Measurements from ENCODE around the gene BSN.

The BSN gene

DNA sequence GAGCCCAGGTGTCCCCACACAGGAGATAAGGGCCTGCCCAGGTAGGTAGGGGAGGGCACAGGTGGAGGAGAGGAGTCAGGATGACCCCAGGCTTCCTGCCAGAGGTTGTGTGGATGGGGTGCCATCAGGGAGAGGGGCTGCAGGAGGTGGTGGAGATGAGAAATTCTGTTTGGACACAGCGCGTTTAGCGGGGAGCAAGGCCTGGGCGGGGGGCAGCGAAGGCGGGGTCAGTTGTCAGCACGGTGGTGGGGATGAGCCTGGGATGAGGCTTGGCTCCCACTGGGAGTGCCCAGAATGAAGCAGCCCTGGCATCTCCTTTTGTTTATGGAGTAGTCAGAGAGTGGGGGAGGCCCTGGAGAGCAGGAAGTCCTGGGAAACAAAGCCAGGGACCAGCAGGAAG lies 149.7 kb downstream of the BSN start:
- TF ChIP-seq, protein P1, sequence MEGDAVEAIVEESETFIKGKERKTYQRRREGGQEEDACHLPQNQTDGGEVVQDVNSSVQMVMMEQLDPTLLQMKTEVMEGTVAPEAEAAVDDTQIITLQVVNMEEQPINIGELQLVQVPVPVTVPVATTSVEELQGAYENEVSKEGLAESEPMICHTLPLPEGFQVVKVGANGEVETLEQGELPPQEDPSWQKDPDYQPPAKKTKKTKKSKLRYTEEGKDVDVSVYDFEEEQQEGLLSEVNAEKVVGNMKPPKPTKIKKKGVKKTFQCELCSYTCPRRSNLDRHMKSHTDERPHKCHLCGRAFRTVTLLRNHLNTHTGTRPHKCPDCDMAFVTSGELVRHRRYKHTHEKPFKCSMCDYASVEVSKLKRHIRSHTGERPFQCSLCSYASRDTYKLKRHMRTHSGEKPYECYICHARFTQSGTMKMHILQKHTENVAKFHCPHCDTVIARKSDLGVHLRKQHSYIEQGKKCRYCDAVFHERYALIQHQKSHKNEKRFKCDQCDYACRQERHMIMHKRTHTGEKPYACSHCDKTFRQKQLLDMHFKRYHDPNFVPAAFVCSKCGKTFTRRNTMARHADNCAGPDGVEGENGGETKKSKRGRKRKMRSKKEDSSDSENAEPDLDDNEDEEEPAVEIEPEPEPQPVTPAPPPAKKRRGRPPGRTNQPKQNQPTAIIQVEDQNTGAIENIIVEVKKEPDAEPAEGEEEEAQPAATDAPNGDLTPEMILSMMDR (IDR thresholded peaks at IDR 0.05) = no peak
- H3K27ac ChIP-seq = no peak overlapping the region
- no peaks in the 10 kb centered on the region for H3K27me3 ChIP-seq
- H3K36me3 ChIP-seq = peaks cover 92% of the 10 kb centered on the region
- no peaks in the 10 kb centered on the region for H3K4me1 ChIP-seq (ENCODE audit: control insufficient read depth in 1 of 2, insufficient read depth in 1 of 2, low read depth in 1 of 2, low read length in 1 of 2)
- no peaks in the 10 kb centered on the region for H3K9me3 ChIP-seq
- H3K4me3 ChIP-seq (ENCODE audit: low read depth in 1 of 2, low read length in 1 of 2) = no peak overlapping the region

DNA sequence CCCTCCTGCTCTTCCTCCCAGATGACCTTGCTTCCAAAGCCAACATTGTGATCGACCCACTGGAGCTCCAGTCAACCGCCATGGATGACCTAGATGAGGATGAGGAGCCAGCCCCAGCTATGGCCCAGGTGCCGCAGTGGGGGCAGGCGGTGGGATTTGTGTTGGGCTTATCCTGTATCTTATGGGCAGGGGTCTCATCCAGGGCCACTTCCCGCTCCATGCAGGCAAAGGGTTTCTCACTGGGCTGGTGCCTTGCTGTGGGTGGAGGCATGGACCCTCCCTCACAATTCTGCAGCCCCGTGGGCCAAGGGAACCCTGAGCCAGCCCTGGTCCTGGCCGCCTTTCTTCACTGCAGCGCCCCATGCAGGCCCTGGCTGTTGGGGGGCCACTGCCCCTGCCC lies 150.4 kb downstream of the BSN start:
- H3K4me3 ChIP-seq (ENCODE audit: low read depth in 1 of 2, low read length in 1 of 2) = no peak overlapping the region
- no peaks in the 10 kb centered on the region for H3K9me3 ChIP-seq
- no peaks in the 10 kb centered on the region for H3K27me3 ChIP-seq
- H3K27ac ChIP-seq = no peak overlapping the region
- no peaks in the 10 kb centered on the region for H3K4me1 ChIP-seq (ENCODE audit: control insufficient read depth in 1 of 2, insufficient read depth in 1 of 2, low read depth in 1 of 2, low read length in 1 of 2)
- TF ChIP-seq, protein P1 (IDR thresholded peaks at IDR 0.05) = no peak
- peaks cover 86% of the 10 kb centered on the region for H3K36me3 ChIP-seq

DNA sequence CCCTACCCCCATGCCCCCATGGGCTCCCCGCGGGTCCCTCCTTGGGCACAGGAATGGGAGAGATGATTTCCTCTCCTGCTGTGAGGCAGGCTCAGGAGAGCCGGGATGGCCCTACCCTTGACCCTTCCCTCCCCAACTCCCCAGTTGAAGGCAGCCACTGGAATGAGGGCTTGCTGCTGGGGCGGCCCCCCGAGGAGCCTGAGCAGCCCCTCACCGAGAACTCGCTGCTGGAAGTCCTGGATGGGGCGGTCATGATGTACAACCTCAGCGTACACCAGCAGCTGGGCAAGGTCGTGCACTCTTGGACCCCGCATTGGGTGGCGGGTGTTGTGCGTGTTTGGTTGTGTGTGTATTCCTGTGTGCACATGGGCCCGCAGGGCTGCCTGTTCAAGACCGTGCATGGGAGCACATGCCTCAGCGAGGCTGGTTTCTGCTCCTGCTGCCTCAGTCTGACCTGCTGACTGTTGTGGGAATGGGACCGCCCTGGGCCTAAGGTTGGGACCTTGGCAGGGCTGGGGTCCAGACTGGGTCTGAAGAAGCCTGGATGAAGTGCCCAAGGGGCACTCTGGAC lies 151.2 kb downstream of the BSN start:
- no peak overlapping the region for H3K27ac ChIP-seq
- H3K36me3 ChIP-seq = peaks cover 77% of the 10 kb centered on the region
- no peak overlapping the region for H3K4me3 ChIP-seq (ENCODE audit: low read depth in 1 of 2, low read length in 1 of 2)
- no peaks in the 10 kb centered on the region for H3K4me1 ChIP-seq (ENCODE audit: control insufficient read depth in 1 of 2, insufficient read depth in 1 of 2, low read depth in 1 of 2, low read length in 1 of 2)
- H3K9me3 ChIP-seq = no peaks in the 10 kb centered on the region
- TF ChIP-seq, protein P1 (IDR thresholded peaks at IDR 0.05) = no peak
- no peaks in the 10 kb centered on the region for H3K27me3 ChIP-seq

DNA sequence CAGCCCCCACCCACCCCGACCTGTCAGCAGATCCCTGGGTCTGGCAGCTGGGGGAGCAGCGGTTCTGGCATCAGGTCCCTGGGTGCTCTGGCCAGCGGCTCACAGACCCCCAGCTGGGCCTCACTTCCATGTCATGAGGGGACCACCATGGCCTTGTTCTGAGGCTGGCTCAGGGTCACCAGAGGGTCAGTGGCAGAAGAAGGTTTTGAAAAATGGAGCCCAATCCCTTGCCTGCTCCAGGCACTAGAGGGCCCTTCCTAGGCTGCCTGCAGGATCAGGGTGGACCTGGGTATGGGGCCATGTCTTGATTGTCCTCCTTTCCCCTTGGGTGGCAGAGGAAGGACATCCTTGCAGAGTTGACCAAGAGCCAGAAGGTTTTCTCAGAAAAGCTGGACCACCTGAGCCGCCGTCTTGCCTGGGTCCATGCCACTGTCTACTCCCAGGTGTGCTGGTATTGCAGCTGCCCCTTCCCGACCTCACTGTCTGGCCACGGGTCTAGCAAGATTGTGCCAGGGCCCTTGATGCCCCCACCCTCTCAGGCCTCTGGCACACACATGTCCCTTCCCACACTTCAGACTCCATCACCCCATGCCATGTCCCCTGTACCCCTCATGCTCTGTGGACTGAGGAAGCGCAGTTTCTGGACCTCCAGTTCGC lies 152.3 kb downstream of the BSN start:
- Histone ChIP-seq H3K36me3 (peaks cover 73% of the 10 kb centered on the region), H3K27ac (no peak overlapping the region), H3K4me3 (ENCODE audit: low read depth in 1 of 2, low read length in 1 of 2) (no peak overlapping the region), H3K4me1 (ENCODE audit: control insufficient read depth in 1 of 2, insufficient read depth in 1 of 2, low read depth in 1 of 2, low read length in 1 of 2) (no peaks in the 10 kb centered on the region), H3K27me3 (no peaks in the 10 kb centered on the region), H3K9me3 (no peaks in the 10 kb centered on the region)
- TF ChIP-seq, protein P1 (IDR thresholded peaks at IDR 0.05) = no peak

DNA sequence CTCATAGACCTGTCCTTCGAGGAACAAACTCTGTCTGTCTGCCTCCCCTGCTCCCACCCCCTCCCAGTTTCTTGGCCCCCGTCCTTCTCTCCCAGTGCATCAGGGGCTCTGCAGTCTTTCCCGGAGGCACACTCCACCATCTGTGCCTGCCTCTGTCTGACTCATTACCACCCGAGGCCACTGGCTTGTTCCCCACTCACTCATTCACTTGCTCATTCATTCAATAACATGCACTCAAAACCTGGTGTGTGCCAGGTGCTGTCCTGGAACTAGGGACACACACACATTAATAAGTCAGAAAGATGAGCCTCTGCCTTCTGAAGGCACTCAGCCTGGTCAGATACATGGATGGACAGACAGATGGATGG lies 152.8 kb downstream of the BSN start:
- H3K27me3 ChIP-seq = no peaks in the 10 kb centered on the region
- H3K4me1 ChIP-seq (ENCODE audit: control insufficient read depth in 1 of 2, insufficient read depth in 1 of 2, low read depth in 1 of 2, low read length in 1 of 2) = no peaks in the 10 kb centered on the region
- H3K4me3 ChIP-seq (ENCODE audit: low read depth in 1 of 2, low read length in 1 of 2) = no peak overlapping the region
- no peaks in the 10 kb centered on the region for H3K9me3 ChIP-seq
- TF ChIP-seq, protein P1 (IDR thresholded peaks at IDR 0.05) = no peak
- peaks cover 71% of the 10 kb centered on the region for H3K36me3 ChIP-seq
- H3K27ac ChIP-seq = no peak overlapping the region
